Adipose tissue (tissue), 3 donors: ENCODE results near the gene PRPF18. TPM values are rescaled to one million over a fixed set of nuclear protein-coding genes. Genes with fewer than 3 reads are reported as not detected.
"Not testable (repeated sequence)": the region's sequence is repeated elsewhere in the genome, so short reads cannot be mapped to it uniquely, and the experiment has no call there.

ENCODE experiments used
- H3K27ac ChIP-seq: one replicate; pipeline ENCODE4 v1.5.1; 2013; ENCODE audit warnings: low read depth, low read length
- WGBS, 3 donors: extraction: QIAGEN DNeasy Blood & Tissue Kit; methylation state at CpG; one replicate each; pipeline ENCODE4 v1.1.7; 2013; 5-methylcytosine and 5-hydroxymethylcytosine counted together
- polyA plus RNA-seq, 3 donors: library from polyadenylated mRNA; stranded (reverse); fragments of 200-250 nt; gene quantifications; one replicate each; pipeline ENCODE4 v1.2.3, GENCODE V29; 2013
- donor health status: healthy with polysubstance abuse.
- donor health status: Bipolar disorder and iron deficiency.
- donor health status: healthy.

PRPF18 gene, protein sequence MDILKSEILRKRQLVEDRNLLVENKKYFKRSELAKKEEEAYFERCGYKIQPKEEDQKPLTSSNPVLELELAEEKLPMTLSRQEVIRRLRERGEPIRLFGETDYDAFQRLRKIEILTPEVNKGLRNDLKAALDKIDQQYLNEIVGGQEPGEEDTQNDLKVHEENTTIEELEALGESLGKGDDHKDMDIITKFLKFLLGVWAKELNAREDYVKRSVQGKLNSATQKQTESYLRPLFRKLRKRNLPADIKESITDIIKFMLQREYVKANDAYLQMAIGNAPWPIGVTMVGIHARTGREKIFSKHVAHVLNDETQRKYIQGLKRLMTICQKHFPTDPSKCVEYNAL
- polyA plus RNA-seq: 10 to 100 TPM in 2 of 3 donors, 1 to 10 TPM in 1; 8.9 to 19.2 (median 13.9) TPM

- WGBS, 3 donors: 1% methylated on average over 38 of the region's 38 CpGs
- no peak within 1 kb of the TSS for H3K27ac ChIP-seq
Observed at GRCh38 chr10:13586676-13587355, at the start of gene PRPF18. Gene PRPF18 (plus strand): TSS chr10:13586965. CDS start chr10:13587087, 122 bp downstream.

DNA sequence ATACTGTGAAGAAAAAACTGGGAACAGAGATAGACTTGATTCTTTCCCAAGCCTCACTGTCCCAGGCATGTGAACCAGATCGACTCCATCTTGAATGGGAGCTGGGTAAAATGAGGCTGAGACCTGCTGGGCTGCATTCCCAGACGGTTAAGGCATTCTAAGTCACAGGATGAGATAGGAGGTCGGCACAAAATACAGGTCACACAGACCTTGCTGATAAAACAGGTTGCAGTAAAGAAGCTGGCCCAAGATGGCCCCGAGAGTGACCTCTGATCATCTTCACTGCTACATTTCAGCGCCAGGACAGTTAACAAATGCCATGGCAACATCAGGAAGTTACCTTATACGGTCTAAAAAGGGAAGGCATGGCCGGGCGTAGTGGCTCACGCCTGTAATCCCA, 48.8 kb upstream of the PRPF18 start:
- not testable (repeated sequence) for H3K27ac ChIP-seq
- WGBS, 3 donors: 67 to 71% (median 70%) methylated on average over 9 of the region's 9 CpGs

DNA sequence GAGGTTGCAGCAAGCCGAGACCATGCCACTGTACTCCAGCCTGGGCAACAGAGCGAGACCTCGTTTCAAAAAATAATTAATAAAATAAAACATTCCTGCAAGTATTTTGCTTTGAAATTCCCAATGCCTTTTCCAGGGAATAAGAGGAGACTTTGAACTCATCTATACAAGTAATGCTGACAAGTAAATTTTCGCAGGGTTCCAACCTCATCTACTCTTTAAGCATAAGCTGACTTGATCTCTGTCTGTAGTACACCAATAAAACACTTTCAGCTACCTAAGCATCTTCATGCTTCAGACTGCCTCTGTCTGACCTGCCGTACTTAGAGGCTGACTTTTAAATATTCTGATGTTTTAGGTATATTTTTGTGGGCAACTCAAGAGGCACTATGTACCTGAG, 44.2 kb upstream of the PRPF18 start:
- 80 to 88% (median 84%) methylated on average over 5 of the region's 5 CpGs for WGBS, 3 donors
- no peak overlapping the region for H3K27ac ChIP-seq

DNA sequence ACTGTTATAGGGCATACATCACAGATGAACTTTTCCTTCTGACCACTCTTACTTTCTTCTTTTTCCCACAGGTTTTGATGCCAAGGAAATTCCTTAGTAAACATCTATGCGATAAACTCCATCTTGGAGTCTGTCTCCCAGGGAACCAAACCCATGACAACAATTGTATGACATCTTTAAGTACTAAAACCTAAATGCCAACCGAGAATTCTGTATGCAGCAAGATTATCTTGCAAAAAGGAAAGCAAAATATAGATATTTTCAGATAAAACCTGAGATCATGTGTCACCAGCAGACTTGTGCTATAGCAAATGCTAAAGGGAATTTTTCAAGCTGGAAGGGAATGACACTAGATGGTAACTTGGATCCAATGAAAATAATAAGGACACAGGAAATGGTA, 36.0 kb upstream of the PRPF18 start:
- WGBS, 3 donors: 66 to 87% (median 86%) methylated on average over 2 of the region's 2 CpGs
- H3K27ac ChIP-seq: no peak overlapping the region

DNA sequence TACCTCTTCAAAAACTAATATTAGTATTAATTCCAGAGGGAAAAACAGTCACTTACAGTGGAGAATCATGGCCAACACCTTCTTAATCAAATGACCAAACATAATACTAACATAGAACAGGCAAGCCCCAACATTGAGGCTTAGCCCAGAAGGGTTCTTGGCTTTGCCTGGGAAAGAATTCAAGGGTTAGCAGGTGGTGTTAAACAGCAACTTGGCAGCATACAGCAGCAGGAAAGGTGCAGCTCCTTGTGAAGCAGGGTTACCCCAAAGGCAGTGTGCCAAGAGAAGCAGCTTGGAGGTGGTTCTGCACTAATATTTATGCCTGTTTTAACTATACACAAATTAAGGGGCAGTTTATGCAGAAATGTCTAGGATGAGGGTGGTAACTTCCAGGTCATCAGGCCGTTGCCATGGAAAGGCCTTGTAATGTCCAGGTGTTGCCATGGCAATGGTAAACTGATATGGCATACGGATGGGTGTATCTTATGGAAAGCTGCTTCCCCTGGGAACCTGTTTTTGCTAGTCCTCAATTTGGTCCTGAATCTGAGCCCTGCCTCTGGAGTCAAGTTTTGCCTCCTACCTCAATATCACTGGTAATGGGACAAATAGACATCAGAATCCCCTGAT, 30.8 kb upstream of the PRPF18 start:
- WGBS, 3 donors: 21 to 75% (median 62%) methylated on average over 2 of the region's 2 CpGs
- no peak overlapping the region for H3K27ac ChIP-seq

- 68 to 77% (median 75%) methylated on average over 2 of the region's 2 CpGs for WGBS, 3 donors
- H3K27ac ChIP-seq: no peak overlapping the region
Observed at GRCh38 chr10:13559124-13559700, 27.6 kb upstream of the PRPF18 start.

DNA sequence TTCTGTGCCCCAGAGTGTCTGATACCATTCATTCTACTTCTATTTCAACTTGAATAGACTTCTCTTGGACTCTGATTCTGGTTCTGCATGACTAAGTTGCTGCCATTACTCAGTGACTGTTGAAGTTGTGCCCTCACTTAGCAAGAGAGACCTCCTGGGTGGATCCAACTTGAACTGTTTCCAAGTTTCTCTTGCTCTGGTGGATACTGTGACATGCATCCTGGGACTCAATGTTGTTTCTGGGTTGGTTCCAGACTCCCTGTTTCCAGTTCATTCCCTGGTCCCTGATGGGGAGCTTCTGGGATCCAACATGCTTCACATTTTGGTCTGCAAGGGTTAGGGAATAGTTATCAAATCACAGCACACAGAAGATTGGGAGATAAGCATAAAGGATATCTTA, 26.2 kb upstream of the PRPF18 start:
- no peak overlapping the region for H3K27ac ChIP-seq

DNA sequence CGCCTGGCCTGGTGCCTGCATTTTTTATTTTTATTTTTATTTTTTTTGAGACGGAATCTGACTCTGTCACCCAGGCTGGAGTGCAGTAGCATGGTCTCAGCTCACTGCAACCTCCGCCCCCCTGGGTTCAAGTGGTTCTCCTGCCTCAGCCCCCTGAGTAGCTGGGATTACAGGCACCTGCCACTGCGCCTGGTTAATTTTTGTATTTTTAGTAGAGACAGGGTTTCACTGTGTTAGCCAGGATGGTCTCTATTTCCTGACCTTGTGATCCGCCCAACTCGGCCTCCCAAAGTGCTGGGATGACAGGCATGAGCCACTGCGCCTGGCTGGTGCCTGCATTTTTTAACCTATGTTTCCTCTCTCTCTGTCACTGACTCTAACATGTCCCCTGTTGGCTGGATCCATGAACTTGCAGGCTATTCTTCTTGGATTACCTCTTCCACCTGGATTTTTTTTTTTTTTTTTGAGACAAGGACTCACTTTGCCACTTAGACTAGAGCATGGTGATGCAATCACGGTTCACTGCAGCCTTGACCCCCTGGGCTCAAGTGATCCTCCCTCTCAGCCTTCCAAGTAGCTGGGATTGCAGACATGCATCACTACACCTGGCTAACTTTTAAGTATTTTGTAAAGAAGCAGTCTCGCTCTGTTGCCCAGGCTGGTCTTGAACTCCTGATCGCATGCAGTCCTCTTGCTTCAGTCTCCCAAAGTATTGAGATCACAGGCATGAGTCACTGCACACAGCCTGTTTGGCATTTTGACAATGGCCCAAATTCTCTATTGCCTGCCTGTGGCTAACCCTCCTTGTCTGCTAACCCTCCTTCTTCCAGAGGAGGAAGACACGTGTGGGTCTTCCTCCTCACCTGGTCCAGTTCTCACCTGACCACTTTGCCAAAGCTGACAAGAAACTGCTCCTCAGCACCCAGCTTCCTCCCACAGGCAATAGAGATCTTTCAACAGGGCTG, 23.0 kb upstream of the PRPF18 start:
- 82 to 95% (median 95%) methylated on average over 11 of the region's 11 CpGs for WGBS, 3 donors
- no peak overlapping the region for H3K27ac ChIP-seq

GRCh38 chr10:13564576-13564975, 22.2 kb upstream of the PRPF18 start:
- 85 to 91% (median 90%) methylated on average over 3 of the region's 3 CpGs for WGBS, 3 donors
- H3K27ac ChIP-seq: no peak overlapping the region

- 58 to 76% (median 65%) methylated on average over 1 of the region's 1 CpG for WGBS, 3 donors
- H3K27ac ChIP-seq: no peak overlapping the region
Observed at GRCh38 chr10:13567030-13567429, 19.7 kb upstream of the PRPF18 start.

DNA sequence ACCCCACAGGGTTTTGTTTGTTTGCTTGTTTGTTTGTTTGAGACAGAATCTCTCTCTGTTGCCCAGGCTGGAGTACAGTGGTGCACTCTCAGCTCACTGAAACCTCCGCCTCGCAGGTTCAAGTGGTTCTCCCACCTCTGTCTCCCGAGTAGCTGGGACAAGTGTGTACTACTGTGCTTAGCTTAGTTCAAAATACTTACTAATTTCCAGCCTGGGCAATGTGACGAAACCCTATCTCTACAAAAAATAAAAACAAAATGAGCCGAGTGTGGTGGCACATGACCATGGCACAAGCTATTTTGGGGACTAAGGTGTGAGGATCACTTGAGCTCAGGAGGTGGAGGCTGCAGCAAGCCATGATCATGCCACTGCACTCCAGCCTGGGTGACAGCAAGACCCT, 15.2 kb upstream of the PRPF18 start:
- WGBS, 3 donors: 64 to 74% (median 69%) methylated on average over 5 of the region's 5 CpGs
- H3K27ac ChIP-seq: no peak overlapping the region

GRCh38 chr10:13573960-13574359, 12.8 kb upstream of the PRPF18 start:
- H3K27ac ChIP-seq: no peak overlapping the region
- WGBS, 3 donors: 63 to 74% (median 68%) methylated on average over 4 of the region's 4 CpGs

GRCh38 chr10:13585195-13585751, 1.5 kb upstream of the PRPF18 start:
- 58 to 77% (median 74%) methylated on average over 6 of the region's 6 CpGs for whole genome bisulfite sequencing, 3 donors
- H3K27ac ChIP-seq: no peak overlapping the region

DNA sequence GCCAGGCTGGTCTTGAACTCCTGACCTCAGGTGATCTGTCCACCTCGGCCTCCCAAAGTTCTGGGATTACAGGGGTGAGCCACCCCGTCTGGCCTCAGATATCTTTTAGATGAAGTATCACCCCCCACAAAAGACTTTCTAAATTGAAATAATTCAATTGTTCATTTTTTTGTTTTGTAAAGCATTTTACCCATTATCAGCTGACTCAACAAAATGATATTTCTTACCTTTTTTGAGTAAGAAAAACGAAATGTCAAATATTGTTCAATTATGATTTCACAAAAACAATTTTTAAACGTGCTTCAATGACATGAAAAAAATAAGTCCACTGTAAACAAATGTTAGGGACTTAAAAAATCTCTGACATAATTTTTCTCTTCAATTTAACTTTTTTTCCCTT, 822 bp upstream of the PRPF18 start:
- WGBS, 3 donors: 68 to 74% (median 70%) methylated on average over 4 of the region's 4 CpGs
- H3K27ac ChIP-seq: no peak overlapping the region

GRCh38 chr10:13587391-13587790, 626 bp downstream of the PRPF18 start:
- WGBS, 3 donors: 1 to 5% (median 4%) methylated on average over 19 of the region's 19 CpGs
- no peak overlapping the region for H3K27ac ChIP-seq

DNA sequence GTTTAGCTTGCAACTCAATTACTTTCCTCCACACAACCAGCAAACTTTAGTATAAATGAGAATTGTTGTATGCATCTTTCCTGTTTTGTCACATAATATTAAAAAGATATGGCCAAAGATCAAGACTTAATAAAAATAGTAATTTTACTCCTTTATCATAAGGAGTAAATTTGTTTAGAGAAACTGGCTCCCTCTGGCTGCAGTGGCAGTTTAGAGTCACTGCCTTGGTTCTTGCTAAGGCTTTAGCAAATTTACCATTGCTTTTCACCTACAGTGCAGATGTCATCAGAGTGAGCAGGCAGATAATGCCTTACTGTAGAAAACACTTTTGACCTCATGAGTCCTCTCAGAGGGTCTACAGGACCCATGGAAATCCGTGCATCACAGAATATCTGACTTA, 2.6 kb downstream of the PRPF18 start:
- no peak overlapping the region for H3K27ac ChIP-seq
- 81 to 88% (median 87%) methylated on average over 1 of the region's 1 CpG for WGBS, 3 donors

DNA sequence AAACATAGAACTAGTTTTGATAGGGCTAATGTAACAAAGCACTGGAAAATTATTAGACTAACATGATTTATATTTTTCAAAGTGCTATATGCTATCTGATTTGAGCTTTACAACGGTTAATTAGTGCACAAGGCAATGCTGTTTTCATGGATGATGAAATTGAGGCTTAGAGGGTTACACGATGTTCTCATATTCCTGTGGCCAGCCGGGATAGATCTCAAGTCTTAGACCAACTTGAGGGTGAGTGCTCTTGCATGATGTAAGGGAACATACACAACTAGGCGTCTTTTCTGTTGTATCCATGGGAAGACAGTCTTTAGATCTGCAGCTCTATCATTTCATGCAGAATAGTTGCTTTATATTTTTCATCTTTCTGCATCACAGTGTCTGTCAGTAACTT, 4.1 kb downstream of the PRPF18 start:
- WGBS, 3 donors: 78 to 81% (median 80%) methylated on average over 4 of the region's 4 CpGs
- H3K27ac ChIP-seq: no peak overlapping the region

DNA sequence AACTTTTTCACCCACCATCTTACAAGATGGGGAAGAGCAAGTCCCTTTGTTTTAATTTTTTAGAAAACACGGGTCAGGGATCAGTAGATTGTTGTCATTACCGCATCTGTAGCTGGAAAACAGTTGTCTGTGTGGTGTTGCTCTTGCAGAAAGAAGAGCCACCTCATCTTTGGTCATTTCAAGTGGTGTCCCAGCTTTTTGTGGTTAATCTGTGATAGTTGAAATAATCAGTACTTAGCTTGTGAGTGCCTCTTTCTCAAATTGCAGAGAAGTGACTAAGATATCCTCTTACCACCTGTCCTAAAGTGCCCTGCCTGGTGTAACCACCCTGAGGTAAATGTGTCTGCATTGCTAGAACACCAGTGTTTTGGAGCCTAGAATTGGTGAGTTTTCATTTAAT, 5.5 kb downstream of the PRPF18 start:
- WGBS, 3 donors: 83 to 97% (median 97%) methylated on average over 2 of the region's 2 CpGs
- H3K27ac ChIP-seq: no peak overlapping the region
